NCI-H2171 treated with DMSO at 0.1 percent for 48 hours (cell line): ENCODE measurements around the gene CES2.
"Not testable (repeated sequence)": the region's sequence is repeated elsewhere in the genome, so short reads cannot be mapped to it uniquely, and the experiment has no call there.

Experiments
- DNase-seq: peaks from one replicate; lab custom pipeline; 2025; lab: John Stamatoyannopoulos, UW

Gene CES2

GRCh38 chr16:66919569-66920298 is 15.6 kb upstream of the CES2 start:
- no peak for DNase-seq

DNA sequence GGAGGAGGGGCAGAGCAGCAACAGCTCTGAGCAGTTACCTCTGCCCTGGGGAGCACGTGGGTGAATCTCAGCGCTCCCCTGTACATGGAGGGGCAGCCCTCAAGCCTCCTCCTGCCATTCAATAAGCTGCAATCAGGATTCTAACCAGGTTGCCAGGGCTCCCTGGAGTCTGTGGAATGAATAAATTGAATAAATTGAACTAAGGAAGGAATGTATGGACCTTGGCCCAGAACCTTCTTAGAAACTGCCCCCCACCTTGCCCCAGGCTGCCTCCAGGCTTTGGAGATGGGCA is 15.1 kb upstream of the CES2 start:
- DNase-seq = no peak

DNA sequence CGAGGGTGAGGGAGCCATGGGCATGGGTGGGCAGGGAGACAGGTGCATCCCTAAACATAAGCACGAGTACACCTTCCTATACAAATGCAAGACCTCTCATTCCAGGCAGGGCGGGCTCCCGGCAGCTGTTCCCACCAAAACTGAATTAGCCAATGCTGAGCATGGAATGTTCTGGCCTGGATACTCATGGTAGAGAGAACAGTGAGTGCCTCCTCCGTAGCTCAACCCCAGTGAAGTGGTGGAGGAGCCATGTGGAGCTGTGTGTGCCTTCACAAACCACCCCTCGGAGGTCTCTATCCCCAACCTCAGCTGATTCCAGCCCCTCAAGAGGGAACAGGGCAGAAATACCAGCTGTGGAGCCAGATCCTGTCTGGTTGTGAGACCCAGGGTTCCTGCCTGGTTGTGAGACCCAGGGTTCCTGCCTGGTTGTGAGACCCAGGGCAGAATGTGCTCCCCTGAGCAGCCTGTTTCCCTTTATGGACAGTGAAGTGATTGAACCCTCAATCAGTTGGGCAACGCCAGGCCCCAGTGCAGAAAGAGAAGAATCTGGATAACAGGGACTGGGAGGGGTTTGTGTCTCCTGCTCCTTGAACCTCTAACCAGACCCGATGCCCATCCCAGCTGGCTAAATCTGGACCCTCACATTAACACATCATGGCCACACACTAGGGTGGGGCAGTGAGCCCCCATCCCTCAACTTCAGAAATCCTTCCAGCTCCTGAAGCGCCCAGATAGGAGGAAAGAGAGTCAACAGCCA is 14.2 kb upstream of the CES2 start:
- no peak for DNase-seq

DNA sequence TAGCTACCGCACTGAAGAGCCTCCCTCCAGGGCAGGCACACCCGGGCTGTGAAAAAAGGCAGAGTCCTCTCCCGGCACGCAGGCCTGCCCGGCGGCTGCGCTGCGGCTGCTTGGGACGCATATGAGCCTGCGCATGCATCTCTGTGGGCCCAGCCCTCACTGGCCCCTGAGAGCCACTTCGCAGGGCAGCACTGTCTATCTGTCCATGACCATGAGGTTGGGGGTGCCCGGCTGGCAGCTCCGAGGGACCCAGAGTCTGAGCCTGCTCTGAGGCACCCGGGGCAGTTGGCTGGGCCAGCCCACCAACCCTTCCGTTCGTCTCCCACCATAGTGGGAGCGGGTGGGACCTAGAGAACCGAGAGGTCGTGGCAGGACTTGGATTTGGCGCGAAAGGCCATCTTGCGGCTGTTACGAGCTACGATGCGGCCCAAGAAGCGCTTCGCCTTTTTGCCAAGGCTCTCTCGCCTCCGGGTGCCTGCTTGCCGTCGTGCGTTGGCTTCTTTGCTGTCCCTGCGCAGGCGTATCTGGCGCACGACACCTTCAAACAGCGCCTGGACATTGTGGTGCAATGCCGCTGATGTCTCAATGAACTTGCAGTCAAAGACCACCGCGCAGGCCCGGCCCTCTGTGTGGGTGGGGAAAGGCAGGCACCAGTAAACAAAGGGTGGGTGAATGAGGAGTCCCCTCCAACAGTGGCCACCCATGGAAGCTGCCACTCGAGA is 13.4 kb upstream of the CES2 start:
- no peak for DNase-seq

DNA sequence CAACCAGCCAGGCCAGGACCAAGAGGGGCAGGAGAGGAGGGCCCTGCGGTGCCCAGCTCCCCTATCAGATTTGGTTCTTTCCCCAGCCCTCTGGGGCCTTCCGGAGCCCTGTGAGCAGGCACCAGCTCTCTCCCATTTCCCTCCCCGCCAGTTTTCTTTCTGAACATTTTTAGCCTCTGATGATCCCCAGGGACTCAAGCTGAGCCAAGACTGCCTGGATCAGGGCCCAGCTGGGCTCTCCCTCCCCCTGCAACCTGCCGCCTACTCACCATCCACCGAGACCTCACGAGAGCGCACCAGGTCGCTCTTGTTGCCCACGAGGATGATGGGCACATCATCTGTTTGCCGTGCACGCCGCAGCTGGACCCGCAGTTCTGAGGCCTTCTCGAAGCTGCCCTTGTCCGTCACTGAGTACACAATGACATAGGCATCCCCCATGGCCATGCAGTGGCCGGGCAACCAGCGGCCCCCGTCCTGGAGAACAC is 12.0 kb upstream of the CES2 start:
- DNase-seq = peak; percentile 94

DNA sequence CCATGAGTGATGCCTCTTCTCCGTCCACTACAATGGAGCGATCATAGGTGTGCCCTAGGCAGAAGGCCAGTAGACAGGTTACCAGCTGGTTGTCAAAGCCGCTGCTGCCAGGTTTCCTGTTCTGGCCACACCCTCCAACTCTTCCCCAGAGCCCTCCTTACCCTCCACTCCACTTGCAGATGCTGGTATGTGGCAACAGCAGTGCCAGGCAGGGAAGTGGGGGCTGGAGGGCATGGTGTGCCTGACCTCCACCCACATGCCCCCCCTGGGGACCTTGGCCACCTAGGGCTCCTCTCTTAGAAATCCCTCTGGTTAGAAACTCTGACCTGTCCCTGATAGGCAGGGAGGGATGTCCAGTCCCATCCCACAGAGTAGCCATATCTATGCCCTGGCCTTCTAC is 11.4 kb upstream of the CES2 start:
- DNase-seq = peak; percentile 54

DNA sequence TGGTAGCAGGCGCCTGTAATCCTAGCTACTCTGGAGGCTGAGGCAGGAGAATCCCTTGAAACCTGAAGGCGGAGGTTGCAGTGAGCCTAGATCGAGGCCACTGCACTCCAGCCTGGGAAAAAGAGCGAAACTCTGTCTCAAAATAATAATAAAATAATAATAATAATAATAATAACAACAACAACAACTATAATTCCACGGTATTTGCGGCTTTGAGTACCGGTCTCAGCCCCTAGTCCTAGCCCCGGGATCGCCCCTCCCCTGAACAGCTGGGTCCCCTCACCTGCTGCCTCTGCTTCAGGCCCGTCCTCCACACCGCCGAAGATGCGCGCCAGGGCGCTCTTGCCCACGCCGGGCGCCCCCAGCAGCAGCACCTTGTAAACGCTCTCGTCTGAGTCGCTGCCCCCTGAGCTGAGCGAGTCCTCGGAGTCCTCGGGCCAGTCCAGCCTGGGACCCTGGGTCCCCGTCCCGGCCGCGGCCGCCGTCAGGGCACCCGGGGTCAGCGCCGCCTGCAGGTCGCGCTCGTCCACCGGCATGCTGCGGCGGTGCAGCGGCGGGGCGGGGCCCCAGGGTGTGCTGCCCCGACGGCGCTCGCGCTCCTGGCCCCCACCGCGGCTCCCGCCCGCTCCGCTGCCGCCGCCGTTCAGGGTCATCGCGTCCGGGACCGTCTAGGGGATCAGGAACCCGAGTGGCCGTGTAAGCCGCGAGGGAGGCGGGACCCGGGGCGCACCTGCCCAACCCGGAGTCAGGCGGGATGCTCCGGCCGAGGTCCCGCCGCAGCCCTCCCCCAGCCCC is 10.6 kb upstream of the CES2 start:
- DNase-seq = peak; percentile 7

- no peak for DNase-seq
Measured at GRCh38 chr16:66925322-66925840, 9.9 kb upstream of the CES2 start, which contains the start of gene RRAD. TSS of gene RRAD (minus strand) at chr16:66925535. CDS start at chr16:66925179, 356 bp downstream.

- DNase-seq = no peak
Measured at GRCh38 chr16:66926171-66926947, 9.0 kb upstream of the CES2 start.

DNA sequence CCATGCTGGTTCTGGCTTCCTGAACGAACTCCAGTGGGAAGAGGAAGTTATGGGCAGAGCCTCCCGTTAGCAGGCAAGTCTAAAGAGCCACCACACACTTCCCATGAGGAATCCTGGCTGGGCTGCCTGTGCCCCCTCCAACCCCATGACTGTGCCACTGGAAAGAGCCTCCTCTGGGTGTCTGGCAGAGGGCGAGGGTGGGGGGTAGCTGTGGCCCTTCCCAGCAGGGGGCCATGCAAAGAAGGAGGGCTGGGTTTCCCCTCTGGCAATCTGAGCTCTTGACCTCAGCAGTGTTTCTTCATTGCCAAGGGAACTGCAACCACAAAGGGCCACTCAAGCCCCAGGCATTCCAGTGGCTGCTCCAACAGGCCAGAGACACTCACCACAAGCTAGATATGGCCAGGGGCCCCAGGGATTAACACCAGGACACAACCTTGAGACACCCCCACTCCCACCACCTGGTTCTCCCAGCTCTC is 8.3 kb upstream of the CES2 start:
- DNase-seq = no peak

- no peak for DNase-seq
Measured at GRCh38 chr16:66927918-66928649, 7.2 kb upstream of the CES2 start.

DNA sequence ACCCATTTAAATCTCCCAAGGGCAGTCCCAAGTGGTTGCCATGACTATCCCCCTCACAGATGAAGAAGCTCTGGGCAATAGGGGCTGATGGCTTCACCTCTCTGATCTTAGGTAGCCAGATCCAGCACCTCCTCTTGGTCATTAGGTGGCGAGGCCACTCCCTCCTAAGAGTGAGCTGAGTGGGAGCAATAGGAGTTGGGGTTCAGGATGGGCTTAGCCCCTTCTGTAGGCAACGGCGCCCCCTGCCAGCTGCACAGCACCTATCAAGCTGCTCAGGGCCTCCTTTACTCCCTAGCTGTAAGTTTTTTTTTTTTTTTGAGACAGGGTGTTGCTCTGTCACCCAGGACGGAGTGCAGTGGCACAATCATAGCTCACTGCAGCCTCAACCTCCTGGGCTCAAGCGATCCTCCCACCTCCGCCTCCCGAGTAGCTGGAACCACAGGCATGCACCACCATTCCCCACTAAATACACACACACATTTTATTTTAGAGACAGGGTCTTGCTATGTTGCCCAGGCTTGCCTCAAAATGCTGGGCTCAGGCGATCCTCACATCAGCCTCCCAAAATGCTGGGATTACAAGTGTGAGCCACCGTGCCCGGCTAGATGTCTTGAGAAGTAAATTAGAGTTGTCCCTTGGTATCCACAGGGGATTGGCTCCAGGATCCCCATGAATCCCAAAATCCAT is 6.5 kb upstream of the CES2 start:
- no peak for DNase-seq

DNA sequence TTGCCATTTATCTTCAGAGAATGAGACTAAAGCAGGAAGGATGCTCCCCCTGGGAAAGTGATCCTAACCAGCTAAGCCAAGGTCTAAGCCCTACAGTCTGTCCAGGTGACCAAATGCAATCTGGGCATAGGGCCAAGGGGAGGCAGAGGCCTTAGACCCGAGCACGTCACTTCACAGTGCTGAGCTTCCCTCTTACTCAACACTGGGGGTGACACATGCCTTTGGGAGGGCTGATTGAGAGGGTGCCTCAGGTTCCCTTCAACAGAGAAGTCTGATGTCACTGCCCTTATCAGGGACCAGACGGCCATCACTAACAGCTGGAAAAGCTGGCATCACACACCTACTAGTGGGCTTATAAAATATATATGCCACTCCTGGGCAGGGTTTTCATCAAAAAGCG is 5.1 kb upstream of the CES2 start:
- no peak for DNase-seq

DNA sequence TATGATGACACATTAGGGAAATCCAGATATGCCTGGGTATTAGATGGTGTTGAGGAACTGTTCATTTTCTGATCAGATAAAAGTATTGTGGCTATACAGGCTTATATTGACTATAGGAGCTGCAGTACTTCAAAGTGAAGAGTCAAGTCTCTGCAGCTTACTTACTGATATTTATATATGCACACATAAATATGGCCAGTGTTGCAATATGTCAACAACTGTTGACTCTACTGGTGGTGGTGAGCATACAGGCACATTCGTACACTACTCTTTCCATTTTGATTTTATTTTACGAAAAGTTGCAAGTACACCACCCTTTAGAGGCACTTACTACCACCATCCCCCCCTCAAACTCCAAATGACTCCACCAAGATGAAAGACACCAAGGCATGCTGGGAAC is 3.7 kb upstream of the CES2 start:
- DNase-seq = no peak

- DNase-seq = no peak
Measured at GRCh38 chr16:66932076-66932475, 3.2 kb upstream of the CES2 start.

DNA sequence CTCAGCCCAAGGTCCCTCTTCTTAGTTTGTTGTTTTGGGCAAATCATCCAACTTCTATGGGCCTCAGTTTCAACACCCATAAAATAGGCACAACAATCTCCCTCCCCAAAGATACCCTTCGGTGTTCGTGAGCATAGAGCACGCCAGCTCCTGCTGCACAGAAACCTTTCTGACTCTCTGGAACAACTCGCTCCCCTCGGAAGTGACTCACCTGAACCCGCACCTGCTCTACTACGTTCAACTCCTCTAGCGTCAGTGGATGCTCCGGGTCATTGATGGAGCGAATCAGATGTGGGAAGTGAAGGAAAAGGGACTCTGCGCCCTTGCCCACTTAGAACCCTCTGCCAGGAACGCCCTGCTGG is 1.6 kb upstream of the CES2 start:
- DNase-seq = no peak

DNA sequence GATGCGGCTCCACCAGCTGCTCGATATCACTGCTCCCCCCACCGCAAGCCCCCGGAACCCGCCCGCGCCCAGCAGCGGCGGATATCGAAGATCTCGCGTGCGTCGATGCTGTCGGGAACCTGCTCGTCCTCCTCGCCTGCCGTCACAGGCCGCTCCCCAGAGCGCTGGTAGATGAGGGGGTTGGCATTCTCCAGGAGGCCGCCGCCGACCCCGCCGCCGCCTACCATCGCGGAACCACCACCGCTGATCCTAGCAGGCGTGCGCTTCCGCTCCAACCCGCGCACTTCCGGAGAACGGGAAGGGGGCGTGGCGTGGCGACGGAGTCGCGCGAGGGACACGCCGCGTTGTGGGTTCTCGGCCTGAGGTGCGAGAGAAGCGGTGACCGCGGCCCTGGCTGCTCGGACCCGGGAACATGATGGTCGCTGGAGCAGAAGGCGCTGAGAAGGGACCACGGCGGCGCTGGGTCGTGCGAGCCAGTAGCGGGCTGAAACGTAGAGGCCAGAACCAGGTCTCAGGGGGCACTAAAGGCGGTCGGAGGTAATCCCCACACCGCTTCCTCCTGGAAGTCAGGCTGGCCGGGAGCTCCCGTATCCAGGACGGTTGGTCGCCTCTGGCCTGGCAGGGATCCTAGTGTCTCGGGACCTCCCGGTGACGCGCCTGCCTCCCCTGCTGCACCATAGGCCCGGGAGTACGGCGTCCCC is 1.0 kb upstream of the CES2 start, which contains the start of gene CIAO2B:
TSS of gene CIAO2B (minus strand) at position 265 of the 701 bp plus-strand sequence. CDS start at position 227, 38 bp downstream.
- peak; percentile 76 for DNase-seq

GRCh38 chr16:66934839-66935313 is 440 bp upstream of the CES2 start:
- not testable (repeated sequence) for DNase-seq

DNA sequence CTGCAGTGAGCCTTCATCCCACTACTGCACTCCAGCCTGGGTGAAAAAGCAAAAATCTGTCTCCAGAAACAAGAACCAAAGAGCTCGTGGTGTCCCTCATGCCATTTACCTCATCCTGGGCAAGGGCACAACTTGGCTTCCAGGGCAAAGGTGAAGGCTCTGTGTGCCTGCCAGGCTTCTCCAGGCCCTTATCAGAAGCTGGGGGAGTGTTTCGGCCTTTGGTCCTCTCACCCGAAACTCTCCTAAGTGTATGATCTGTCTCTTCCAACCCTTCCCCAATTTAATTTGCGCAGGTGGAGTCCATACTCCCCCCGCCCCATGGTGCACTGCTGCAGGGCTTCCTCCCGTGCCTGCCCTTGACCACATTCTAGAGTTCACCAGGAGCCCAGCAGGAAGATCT is 1.1 kb downstream of the CES2 start:
- DNase-seq = no peak
